HG03442 (cell line): Measurements from ENCODE around the gene NPIPB8.
"Not testable (repeated sequence)": the region's sequence is repeated elsewhere in the genome, so short reads cannot be mapped to it uniquely, and the experiment has no call there.

Experiments
- ATAC-seq: cut with Tn5 transposase; IDR thresholded peaks from one replicate; pipeline ENCODE4 v1.9.1; 2021; ENCODE audit warnings: mild to moderate bottlenecking, moderate library complexity; ENCODE audit not compliant: unreplicated experiment

The NPIPB8 gene

GRCh38 chr16:28637765-28638164 is at the start of gene NPIPB8:
Gene NPIPB8, plus strand, starts transcription at chr16:28638065. Its CDS starts 296 bp downstream, at chr16:28638361.
- ATAC-seq = not testable (repeated sequence)

GRCh38 chr16:28589069-28589468 is 48.8 kb upstream of the NPIPB8 start:
- ATAC-seq = no peak

- ATAC-seq = no peak
Measured at GRCh38 chr16:28589930-28590329, 47.9 kb upstream of the NPIPB8 start.

- ATAC-seq = no peak
Measured at GRCh38 chr16:28590384-28591340, 47.2 kb upstream of the NPIPB8 start.

- ATAC-seq = no peak
Measured at GRCh38 chr16:28591355-28591754, 46.5 kb upstream of the NPIPB8 start.

GRCh38 chr16:28592511-28592910 is 45.4 kb upstream of the NPIPB8 start:
- ATAC-seq = no peak

- no peak for ATAC-seq
Measured at GRCh38 chr16:28592979-28593553, 44.8 kb upstream of the NPIPB8 start.

- not testable (repeated sequence) for ATAC-seq
Measured at GRCh38 chr16:28595451-28595850, 42.4 kb upstream of the NPIPB8 start.

GRCh38 chr16:28596115-28596630 is 41.7 kb upstream of the NPIPB8 start:
- ATAC-seq = no peak

- ATAC-seq = no peak
Measured at GRCh38 chr16:28596840-28597691, 40.8 kb upstream of the NPIPB8 start, which contains the start of gene SULT1A2. Gene SULT1A2, minus strand, starts transcription at chr16:28597050. Its CDS starts 1,120 bp downstream, at chr16:28595930.

GRCh38 chr16:28597692-28598261 is 40.1 kb upstream of the NPIPB8 start:
- ATAC-seq = no peak

GRCh38 chr16:28599377-28600285 is 38.2 kb upstream of the NPIPB8 start:
- not testable (repeated sequence) for ATAC-seq

GRCh38 chr16:28600965-28601364 is 36.9 kb upstream of the NPIPB8 start:
- not testable (repeated sequence) for ATAC-seq

GRCh38 chr16:28601589-28601988 is 36.3 kb upstream of the NPIPB8 start:
- not testable (repeated sequence) for ATAC-seq

GRCh38 chr16:28602062-28602461 is 35.8 kb upstream of the NPIPB8 start:
- not testable (repeated sequence) for ATAC-seq

- no peak for ATAC-seq
Measured at GRCh38 chr16:28602529-28602928, 35.3 kb upstream of the NPIPB8 start.

- no peak for ATAC-seq
Measured at GRCh38 chr16:28603381-28604185, 34.3 kb upstream of the NPIPB8 start.

GRCh38 chr16:28604186-28604565 is 33.7 kb upstream of the NPIPB8 start:
- ATAC-seq = no peak
